Measurements from ENCODE around the gene CNTN3.

The CNTN3 gene

DNA sequence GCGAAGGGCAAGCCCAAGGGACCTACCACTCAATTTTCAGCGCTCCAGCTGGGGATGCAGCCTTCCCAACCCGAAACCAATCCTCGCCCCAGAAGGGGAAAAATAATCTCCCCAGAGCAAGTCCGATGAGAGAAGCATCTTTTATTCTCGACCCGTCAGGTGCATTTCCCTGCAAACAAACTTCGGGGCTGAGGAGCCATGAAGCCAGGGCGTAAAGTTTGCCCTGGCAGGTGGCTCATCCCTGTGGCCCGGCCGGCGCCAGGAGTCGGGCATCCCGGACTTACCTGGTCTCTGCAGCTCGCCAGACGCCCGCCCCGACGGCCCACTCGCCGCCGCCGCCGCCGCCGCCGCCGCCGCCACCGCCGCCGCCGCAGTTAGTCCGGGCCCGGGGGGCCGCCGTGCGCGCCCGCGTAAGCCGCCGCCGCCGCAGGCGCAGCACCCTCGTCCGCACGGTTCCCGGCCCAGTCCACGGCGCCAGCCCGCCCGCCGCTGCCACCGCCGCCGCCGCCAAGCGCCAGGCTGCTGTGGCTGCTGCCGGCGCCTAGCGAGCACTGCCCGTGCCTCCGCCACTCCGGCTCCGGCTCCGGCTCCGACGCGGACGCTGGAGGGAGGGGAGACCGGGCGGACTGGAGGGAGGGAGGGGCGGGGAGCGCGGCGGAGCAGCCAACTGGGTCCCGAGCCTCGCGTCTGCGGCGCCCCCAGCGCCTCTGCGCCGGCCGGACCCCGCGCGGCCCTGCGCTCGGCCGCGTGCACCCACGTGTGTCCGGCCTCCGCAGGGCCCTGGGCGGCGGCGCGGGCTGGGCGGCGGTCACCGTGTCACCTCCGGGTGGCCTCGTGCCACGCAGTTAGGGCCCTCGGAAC, at the start of gene CNTN3:
CNTN3 (minus strand) TSS at position 553 of the 861 bp plus-strand sequence. CDS start 93,547 bp downstream, outside the sequence.
- peak; percentile 62 for DNase-seq

GRCh38 chr3:74663178-74663577, 48.7 kb upstream of the CNTN3 start:
- no peak for DNase-seq

DNA sequence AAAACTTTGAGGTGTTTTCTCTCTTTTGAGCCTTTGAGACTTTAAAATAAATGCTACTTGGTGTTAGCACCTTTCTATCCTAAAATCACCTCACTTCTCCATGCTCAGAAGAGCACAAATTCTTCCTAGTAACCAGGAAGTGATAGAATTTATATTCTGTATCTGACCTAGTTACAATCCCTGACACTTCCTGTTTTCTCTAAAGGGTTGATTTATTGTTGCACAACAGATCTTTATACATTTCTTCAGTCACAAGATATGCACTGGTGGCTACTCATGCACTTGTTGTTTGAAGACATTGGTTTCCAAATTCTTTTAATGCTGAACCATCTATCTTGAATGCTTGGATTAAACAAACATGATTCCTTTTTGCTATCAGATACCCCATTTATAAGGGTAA, 47.2 kb upstream of the CNTN3 start:
- DNase-seq: no peak

DNA sequence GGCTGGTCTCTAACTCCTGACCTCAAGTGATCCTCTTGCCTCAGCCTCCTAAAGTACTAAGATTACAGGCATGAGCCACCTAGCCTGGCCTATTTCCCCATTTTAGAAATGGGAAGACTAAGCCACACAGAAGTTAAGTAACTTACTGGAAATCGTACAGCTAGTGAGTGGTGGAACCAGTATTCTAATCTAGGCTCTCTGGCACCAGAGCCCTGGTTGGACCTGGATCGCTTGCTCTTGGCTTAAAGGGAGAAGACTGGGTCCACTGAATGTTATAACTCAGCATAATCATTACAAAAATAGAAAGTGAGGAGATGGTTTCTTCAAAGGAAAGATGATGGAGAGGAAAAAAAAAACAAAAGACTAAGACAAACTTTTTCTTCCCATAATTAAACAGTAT, 37.4 kb upstream of the CNTN3 start:
- DNase-seq: no peak

- peak; percentile 62 for DNase-seq
Measured at GRCh38 chr3:74651292-74651691, 36.8 kb upstream of the CNTN3 start.

DNA sequence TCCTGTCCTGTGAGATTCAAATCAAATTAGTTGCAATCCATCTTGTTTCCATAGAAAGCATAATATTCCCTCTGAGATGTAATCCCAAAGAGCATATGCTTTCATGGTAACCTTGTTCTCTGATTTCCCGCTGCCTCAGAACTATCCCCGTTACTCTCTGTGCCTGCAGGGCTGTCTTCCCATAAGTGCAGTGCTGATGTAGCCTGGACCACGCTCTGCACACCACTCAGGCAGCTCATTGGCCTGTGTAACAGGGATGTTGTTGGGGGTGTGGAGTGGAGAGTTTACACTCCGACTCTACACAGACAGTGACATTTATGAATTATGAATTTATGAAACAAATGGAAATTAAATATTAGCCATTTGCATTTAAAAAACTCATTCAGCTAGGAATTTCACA, 33.6 kb upstream of the CNTN3 start:
- no peak for DNase-seq

GRCh38 chr3:74646094-74646493, 31.6 kb upstream of the CNTN3 start:
- no peak for DNase-seq

GRCh38 chr3:74643636-74644035, 29.2 kb upstream of the CNTN3 start:
- peak; percentile 57 for DNase-seq

DNA sequence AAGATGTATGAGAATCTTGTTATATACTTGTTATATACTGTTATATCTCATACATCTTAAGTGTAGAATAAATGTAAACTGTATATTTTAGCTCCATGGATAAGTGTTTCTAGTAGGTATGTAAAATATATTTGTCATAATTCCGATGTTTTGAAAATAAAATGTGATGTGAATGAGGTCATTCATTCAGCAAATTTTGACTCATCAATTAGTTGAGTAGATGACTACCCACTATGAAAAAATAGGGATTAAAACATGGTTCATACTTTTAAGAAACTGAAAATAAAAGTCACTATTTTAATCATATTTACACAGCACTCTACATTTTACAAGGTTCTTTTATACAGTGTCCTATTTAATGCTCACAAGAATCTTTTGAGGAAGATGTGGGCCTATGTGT, 28.4 kb upstream of the CNTN3 start:
- DNase-seq: peak; percentile 25

- peak; percentile 62 for DNase-seq
Measured at GRCh38 chr3:74640211-74640610, 25.8 kb upstream of the CNTN3 start.

DNA sequence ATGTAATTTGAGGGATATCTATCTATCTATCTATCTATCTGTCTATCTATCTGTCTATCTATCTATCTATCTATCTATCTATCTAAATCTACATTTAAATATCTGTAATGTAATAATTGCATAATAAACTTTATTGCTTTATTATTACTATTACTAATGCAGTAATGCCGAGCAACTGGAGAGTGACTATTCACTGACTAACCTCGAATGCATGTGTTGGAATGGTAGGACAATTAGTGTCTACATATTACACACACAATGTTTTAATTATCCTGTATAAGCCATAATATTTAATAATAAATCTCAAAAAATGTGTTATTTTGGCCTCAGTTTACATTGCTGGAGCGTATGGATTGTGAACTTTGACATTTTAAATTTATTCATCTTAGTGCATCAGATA, 25.2 kb upstream of the CNTN3 start:
- DNase-seq: peak; percentile 72

DNA sequence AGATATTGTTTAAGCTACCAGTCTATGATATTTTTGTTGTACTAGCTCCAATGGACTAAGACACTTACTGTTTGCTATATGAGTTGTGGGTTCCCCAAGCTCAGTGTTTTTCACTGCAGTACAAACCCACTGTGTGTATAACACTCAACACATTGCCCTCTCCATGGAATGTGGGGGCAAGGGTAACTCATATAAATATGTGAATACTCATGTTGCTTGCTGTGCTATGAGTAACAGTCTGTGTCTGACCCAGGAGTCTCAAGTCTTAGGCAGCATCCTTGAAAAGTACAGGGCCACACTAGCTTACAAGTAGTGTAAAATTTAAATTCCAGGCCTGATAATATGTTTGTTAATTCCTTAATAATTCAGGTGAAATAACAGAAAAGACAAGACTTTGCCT, 22.5 kb upstream of the CNTN3 start:
- DNase-seq: peak; percentile 77

DNA sequence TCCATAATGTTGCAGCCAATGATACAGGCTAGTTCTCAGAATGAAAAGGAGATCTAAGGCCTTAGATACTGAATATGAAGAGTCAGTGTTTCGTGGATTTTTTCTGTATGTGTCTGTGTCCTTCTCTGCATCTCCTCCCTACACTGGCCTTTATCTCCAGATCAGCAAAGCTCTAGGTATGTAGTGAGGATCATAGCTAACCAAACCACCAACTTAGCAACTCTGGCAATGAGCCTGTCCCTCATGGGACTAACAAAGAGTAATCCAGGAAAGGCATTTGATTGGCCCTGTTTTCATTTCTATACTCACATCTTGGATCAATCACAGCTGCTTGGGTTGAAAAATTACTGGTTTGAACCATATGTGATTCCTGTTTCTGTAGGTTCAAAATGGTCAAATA, 18.6 kb upstream of the CNTN3 start:
- peak; percentile 93 for DNase-seq

DNA sequence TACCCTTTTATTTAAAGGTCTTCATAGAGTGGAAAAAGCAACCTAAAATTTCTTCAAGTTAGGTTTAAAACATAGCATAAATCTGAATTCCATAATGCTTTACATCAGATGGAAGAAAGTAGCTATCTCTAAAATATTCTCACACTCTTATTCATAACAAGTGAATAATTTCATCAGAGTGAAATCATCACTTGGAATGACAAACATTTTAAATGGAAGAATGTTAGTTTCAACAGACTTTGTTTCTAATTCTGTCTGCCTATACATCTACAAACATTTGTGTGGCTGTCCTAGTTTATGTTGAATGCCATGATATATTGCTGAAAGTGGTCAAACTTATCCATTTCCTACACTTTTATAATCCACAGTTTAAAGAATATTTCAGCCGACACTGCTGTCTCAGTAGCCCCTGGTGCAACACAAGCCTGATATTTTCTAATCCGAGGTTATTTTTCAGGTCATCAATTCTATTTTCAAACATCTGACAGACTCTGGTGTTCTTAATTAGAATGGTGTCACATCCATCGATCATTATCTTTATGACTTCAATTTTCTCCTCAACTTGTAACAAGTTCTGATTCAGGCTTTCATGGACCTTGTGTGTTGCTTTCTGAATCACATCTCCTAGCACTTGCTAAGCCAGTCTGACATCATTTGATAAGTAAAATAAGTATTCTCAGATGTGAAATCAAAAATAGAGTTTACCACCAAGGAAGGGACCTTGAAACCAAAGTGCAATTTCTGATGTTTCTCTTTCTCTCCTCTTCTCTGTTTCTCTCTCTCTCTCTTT, 17.1 kb upstream of the CNTN3 start:
- DNase-seq: peak; percentile 77

GRCh38 chr3:74630602-74631001, 16.1 kb upstream of the CNTN3 start:
- DNase-seq: peak; percentile 66

GRCh38 chr3:74626011-74626410, 11.6 kb upstream of the CNTN3 start:
- DNase-seq: no peak

GRCh38 chr3:74624301-74624700, 9.8 kb upstream of the CNTN3 start:
- peak; percentile 84 for DNase-seq

- DNase-seq: no peak
Measured at GRCh38 chr3:74623261-74623836, 8.9 kb upstream of the CNTN3 start.

DNA sequence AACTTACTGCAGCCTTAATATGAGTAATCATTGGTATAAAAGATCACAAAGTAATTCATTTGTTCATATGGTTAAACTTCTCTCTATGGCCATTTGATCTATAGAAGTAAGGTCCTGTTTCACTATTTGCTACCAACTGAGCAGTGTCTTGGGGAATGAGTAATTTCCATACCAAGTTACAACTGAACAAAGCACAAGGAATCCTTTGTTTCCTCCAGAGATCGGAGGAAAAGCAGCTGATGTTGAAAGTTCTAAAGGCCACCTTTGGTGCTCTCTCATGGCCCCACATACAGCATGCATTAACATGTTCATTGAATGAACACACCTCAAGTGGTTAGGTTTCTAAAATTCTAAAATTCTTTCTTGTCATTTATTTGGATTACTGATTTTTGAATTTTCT, 7.1 kb upstream of the CNTN3 start:
- no peak for DNase-seq

GRCh38 chr3:74617776-74618175, 3.3 kb upstream of the CNTN3 start:
- peak; percentile 48 for DNase-seq

DNA sequence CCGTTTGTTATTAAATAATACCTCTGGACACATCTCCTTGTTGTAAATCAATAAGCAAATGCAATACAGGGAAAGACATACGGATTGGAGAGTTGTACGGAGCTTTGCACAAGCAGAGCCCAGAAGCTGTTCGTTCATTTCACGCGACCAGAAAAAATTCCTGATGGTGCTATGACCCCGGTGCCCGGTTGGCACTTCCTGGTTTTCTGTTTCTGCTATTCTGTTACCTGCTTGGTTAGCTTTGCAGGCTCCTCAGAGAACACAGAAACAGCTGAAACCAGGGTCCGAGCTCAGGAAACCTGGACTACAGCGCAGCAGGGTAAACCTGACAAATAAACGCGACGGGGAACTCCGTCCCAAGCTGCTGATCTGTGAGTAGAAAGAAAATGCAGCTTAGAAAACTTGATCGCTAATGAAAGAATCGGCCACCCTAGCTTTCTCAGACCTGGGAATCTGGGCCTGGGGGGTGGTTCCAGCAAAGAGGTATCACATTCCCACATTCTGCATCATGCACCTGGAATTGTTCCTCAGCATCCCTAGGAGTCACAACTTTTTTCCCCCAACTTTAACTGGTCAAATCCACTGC, 845 bp downstream of the CNTN3 start:
- no peak for DNase-seq

DNA sequence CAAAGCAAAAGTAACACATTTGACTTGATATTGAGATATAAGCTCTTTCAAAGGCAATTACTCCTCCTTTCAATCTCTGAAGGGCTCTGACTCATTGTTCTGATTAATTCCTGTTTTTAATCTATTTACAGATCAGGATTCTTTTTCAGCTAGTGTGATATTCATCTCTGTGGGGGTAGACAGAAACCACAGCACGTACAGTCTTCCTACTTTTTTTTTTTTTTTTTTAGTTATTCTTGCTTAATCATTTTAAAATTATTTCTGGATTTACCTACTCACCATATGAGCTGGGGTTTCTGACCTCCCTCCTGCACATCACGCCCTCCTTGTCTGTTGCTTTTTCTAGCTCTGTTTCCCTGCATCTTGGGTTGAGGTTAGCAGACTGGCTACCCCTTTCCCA, 1.4 kb downstream of the CNTN3 start:
- peak; percentile 86 for DNase-seq

DNA sequence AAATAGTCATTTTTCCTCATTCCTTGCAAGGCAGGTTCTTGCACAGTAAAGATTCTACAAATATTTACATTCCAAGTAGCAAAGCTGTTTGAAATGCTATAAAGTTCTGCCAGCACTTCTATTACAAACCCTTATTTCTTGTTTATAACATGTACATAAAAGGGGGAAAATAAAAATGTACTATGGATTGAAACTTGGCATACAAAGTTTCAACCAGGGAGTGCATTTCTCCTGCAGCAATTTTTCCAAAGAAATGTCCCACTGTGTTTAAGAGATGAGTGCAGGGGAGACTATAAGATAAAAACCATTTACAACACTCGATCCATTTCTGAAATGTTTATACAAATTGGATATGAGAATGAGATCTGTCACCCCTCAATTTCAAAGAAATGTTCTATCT, 3.3 kb downstream of the CNTN3 start:
- no peak for DNase-seq
